ENCODE results near the gene SGCD. TPM values are rescaled to one million over a fixed set of nuclear protein-coding genes. Genes with fewer than 3 reads are reported as not detected.

The SGCD gene
- total RNA-seq, 4 donors from 2014 or later, result 5.1 to 8.1 (median 6.5) TPM

DNA sequence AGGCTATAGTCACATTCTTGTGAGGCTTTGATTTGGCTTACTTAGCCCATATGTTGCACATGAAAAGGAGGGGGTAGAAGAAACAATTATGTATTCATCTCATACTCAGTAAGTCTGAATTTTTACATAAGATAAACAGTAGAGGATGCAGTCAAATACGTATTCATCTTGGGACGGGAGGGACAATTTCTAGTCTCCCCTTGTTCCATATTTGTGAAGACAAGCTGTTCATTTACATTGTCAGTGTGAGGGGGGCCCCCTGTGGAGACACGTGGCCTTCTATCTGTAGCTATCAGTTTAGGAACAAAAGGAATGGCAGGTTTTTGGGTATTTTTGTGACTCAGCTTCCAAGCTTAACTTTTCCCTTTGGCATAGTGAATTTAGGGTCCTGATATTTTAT is 474.0 kb downstream of the SGCD start:
- TF ChIP-seq, protein P1, sequence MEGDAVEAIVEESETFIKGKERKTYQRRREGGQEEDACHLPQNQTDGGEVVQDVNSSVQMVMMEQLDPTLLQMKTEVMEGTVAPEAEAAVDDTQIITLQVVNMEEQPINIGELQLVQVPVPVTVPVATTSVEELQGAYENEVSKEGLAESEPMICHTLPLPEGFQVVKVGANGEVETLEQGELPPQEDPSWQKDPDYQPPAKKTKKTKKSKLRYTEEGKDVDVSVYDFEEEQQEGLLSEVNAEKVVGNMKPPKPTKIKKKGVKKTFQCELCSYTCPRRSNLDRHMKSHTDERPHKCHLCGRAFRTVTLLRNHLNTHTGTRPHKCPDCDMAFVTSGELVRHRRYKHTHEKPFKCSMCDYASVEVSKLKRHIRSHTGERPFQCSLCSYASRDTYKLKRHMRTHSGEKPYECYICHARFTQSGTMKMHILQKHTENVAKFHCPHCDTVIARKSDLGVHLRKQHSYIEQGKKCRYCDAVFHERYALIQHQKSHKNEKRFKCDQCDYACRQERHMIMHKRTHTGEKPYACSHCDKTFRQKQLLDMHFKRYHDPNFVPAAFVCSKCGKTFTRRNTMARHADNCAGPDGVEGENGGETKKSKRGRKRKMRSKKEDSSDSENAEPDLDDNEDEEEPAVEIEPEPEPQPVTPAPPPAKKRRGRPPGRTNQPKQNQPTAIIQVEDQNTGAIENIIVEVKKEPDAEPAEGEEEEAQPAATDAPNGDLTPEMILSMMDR (IDR thresholded peaks at IDR 0.05; ENCODE audit: low read depth), result no peak

DNA sequence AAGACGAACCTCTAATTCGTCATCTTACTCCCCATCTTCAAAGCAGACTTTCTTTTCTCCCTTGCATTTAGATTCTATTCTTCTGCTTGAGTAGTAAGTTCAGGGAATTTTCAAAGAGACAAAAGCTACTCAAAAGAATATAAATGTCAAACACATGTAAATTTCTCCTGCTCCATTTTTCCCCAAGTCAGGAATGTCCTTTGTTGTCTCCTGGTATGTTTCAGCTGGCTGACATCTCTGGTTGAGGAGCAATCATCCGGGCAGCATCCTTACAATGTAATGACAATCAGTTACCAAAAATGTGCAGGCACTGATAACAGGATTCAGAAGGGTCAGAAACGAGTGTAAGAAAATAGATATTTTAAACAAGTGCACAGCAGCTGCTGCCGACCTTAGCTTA is 475.5 kb downstream of the SGCD start:
- TF ChIP-seq, protein P1 (IDR thresholded peaks at IDR 0.05; ENCODE audit: low read depth), result no peak

DNA sequence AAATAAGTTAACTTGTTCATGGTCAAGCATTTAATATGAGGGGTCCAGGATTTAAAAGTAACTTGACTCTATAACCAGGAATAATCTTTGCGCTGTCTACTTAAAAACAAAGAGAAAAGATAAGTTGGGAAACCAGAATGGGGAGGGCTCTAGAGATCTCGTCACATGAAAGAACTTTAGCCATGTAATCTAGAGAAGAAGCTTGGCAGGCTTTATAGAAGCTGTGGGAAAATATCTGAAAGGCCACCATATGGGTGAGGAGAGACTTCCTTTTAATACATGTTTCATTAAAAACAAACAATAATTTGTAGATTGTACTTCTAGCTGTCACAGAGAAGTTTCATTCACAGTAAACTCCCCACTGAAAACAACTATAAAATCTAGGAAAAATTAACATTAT is 476.4 kb downstream of the SGCD start:
- TF ChIP-seq, protein P1 (IDR thresholded peaks at IDR 0.05; ENCODE audit: low read depth), result no peak

DNA sequence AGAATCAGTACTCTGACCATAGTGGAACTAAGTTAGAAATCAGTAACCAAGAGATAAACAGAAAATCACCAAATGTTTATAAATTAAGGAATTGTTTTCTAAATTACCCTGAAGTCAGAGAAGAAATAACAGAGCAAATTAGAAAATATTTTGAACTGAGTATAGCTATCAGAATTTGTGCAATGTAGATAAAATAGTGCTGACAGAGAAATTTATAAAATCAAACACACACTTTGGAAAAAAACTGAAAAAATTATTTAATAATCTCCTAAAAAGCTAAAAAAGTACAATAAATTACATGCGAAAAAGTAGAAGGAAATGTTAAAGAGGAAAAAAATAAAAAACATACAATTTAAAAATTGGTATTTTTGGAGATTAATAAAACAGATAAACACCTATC is 486.0 kb downstream of the SGCD start:
- TF ChIP-seq, protein P1 (IDR thresholded peaks at IDR 0.05; ENCODE audit: low read depth), result no peak

DNA sequence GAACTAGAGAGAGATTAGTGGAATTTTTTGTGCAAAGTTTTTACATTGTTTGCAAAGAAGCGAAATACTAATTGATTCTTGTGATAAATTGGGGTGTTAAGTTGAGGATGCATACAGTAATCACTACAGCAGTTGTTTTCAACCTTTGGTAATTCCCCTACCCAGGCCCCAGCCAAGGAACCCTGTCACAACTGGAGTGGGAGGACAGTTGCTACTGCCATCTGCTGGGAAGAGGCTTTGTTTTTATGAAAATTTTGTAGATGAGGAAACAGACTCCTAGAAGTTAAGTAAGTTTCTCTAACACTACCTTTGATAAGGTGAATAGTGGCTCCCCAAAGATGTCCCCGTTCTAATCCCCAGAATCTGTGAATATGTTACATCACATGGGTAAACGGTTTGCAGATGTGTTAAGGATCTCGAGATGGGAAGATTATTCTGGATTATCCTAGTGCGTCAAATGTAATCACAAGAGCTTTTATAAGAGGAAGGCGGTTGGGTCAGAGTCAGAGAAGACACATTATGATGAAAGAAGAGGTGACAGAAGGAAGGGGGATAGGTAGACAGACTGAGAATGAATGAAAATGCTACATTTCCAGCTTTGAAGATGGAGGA is 489.1 kb downstream of the SGCD start:
- TF ChIP-seq, protein P1 (IDR thresholded peaks at IDR 0.05; ENCODE audit: low read depth), result no peak

Small RNA genes within 50 kb of the gene (small RNA-seq; reads per million reads assigned to genes)
- gene AC027308.1 (not detected), gene RNU6-556P (not detected)
